Measurements from ENCODE around the gene DEFB132.
"Not testable (repeated sequence)": the region's sequence is repeated elsewhere in the genome, so short reads cannot be mapped to it uniquely, and the experiment has no call there.

Gene DEFB132, protein sequence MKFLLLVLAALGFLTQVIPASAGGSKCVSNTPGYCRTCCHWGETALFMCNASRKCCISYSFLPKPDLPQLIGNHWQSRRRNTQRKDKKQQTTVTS

DNA sequence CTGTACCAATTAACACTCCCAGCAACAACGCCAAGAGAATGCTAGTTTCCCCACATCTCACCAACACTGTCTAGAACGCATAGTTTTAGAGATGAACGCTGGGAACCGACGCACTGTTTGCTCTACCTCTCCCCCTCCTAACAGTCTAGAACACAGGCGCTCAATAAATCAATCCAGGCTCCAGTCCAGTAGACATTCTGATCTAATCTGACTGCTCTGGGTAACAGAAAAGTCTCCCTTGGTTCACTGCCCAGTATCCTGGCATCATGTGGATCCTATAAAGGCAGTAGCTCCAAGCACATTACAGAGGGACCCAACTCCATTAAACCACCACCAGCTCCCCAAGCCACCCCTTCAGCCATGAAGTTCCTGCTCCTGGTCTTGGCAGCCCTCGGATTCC lies at the start of gene DEFB132:
Gene DEFB132, plus strand, starts transcription at position 306 of the 400 bp plus-strand sequence. Its CDS starts 55 bp downstream, at position 361.
- H3K4me1 ChIP-seq (ENCODE audit: control insufficient read depth, insufficient read depth, low read length): no peaks in the 10 kb centered on the region
- no peaks in the 10 kb centered on the region for H3K36me3 ChIP-seq (ENCODE audit: control insufficient read depth, insufficient read depth, low read length)
- H3K9ac ChIP-seq (ENCODE audit: low read depth, low read length): no peak within 1 kb of the TSS
- H3K27ac ChIP-seq (ENCODE audit: low read depth, low read length): no peak within 1 kb of the TSS
- H3K4me3 ChIP-seq (ENCODE audit: low read depth, low read length): no peak within 1 kb of the TSS
- peaks cover 84% of the 10 kb centered on the region for H3K27me3 ChIP-seq (ENCODE audit: control insufficient read depth, insufficient read depth, low read length)
- no peaks in the 10 kb centered on the region for H3K9me3 ChIP-seq (ENCODE audit: control insufficient read depth, insufficient read depth, low read length)

DNA sequence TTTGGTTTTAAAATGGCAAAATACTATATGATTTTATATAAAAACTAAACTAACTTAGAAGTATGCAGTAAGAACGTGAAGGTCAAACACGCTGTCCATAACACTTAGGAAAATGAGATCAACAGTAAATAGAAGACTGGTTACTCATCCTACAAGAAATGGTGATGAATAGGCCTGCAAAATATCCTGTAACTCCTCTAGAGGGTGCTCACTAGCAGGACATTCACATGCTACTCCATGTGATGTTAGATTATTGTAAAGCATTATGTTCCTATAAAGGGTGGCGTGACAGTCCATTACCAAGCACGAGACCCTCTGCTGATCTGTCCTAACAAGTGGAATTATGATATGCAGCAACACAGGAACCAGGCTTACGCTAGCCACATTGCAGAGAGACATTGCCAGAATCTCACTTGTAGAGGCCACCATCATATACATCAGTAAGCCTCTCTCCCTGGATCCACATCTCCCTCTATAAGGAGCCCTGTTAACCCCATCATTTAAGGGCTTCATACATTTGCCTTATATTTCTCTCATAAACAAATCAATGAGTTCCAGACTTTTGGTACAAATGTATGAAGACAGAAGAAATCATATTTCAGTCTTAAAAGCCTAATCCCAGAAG lies 48.5 kb upstream of the DEFB132 start:
- H3K27ac ChIP-seq (ENCODE audit: low read depth, low read length): no peak overlapping the region
- no peaks in the 10 kb centered on the region for H3K9me3 ChIP-seq (ENCODE audit: control insufficient read depth, insufficient read depth, low read length)
- peaks cover 39% of the 10 kb centered on the region for H3K27me3 ChIP-seq (ENCODE audit: control insufficient read depth, insufficient read depth, low read length)
- no peaks in the 10 kb centered on the region for H3K36me3 ChIP-seq (ENCODE audit: control insufficient read depth, insufficient read depth, low read length)
- no peak overlapping the region for H3K4me3 ChIP-seq (ENCODE audit: low read depth, low read length)
- no peaks in the 10 kb centered on the region for H3K4me1 ChIP-seq (ENCODE audit: control insufficient read depth, insufficient read depth, low read length)
- no peak overlapping the region for H3K9ac ChIP-seq (ENCODE audit: low read depth, low read length)

DNA sequence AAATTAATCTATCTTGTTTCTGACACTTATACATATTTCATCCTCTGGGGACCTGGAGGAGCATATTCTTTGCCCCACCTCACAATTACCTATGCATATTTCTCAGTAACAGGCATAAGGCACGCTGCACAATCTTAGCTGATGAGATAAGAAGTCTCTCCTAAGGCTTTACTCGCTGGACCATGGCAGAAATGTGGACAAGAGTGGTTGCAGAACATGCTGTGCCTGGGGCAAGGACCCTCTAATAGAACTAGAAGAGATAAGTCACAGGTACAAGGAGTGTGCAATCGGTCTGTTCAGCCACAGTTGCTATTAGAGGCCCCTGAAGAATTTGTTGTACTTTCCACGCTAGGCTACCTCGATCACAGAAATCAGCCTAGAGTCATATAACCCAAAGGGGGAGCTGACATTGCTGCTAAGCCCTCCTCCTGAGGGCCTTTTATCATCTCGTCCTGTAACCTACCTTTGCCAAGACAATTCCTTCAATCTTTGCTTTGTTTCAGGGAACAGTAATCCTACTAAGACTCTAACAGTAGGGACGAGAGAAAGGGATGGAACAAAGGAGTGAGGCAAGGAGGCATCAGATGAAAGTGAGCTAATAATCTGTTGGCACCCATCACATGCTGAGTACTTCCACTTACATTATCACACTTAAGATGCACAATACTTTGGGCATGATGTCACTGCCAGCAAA lies 46.6 kb upstream of the DEFB132 start:
- Histone ChIP-seq H3K4me3 (ENCODE audit: low read depth, low read length) (no peak overlapping the region), H3K36me3 (ENCODE audit: control insufficient read depth, insufficient read depth, low read length) (no peaks in the 10 kb centered on the region), H3K27me3 (ENCODE audit: control insufficient read depth, insufficient read depth, low read length) (peaks cover 39% of the 10 kb centered on the region), H3K9me3 (ENCODE audit: control insufficient read depth, insufficient read depth, low read length) (no peaks in the 10 kb centered on the region), H3K9ac (ENCODE audit: low read depth, low read length) (no peak overlapping the region), H3K27ac (ENCODE audit: low read depth, low read length) (no peak overlapping the region), H3K4me1 (ENCODE audit: control insufficient read depth, insufficient read depth, low read length) (no peaks in the 10 kb centered on the region)

DNA sequence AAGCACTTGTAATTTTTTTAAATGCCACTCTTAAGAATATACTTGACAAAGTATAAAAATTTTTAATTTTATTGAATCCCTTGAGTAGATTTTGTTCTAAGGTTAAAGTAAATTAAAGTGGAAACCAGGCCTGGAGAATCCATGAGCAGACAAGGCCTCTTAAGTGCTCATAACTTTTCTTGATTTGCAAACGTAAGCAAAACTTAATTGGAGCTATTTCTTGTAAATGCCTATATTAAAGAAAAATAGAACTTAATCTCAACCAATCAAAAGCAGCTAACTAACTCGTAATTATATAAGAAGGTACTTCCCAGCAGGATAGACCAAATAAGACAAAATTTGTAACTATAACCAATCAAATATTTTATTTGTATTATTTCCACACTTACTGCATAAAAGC lies 43.1 kb upstream of the DEFB132 start:
- no peak overlapping the region for H3K9ac ChIP-seq (ENCODE audit: low read depth, low read length)
- H3K4me3 ChIP-seq (ENCODE audit: low read depth, low read length): no peak overlapping the region
- peaks cover 38% of the 10 kb centered on the region for H3K27me3 ChIP-seq (ENCODE audit: control insufficient read depth, insufficient read depth, low read length)
- H3K4me1 ChIP-seq (ENCODE audit: control insufficient read depth, insufficient read depth, low read length): no peaks in the 10 kb centered on the region
- no peaks in the 10 kb centered on the region for H3K9me3 ChIP-seq (ENCODE audit: control insufficient read depth, insufficient read depth, low read length)
- no peak overlapping the region for H3K27ac ChIP-seq (ENCODE audit: low read depth, low read length)
- no peaks in the 10 kb centered on the region for H3K36me3 ChIP-seq (ENCODE audit: control insufficient read depth, insufficient read depth, low read length)

DNA sequence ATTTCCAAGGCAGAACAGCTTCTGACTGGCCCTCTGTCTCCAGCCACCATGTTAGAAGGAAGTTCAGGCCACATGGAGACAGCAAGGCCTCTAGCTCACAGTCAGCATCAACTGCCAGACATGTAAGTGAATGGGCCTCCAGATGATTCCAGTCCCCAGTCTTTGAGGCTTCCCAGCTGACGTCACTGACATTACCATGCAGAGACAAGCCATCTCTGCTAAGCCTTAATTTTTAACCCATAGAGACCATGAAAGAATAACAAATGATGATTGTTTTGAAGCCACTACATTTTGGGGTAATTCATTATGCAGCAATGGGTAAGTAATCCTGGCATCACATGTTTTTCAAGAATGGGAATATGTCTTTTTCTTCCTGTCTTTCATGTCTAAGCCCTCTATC lies 41.7 kb upstream of the DEFB132 start:
- Histone ChIP-seq H3K27me3 (ENCODE audit: control insufficient read depth, insufficient read depth, low read length) (peaks cover 32% of the 10 kb centered on the region), H3K4me3 (ENCODE audit: low read depth, low read length) (no peak overlapping the region), H3K27ac (ENCODE audit: low read depth, low read length) (no peak overlapping the region), H3K9ac (ENCODE audit: low read depth, low read length) (no peak overlapping the region), H3K36me3 (ENCODE audit: control insufficient read depth, insufficient read depth, low read length) (no peaks in the 10 kb centered on the region), H3K4me1 (ENCODE audit: control insufficient read depth, insufficient read depth, low read length) (no peaks in the 10 kb centered on the region), H3K9me3 (ENCODE audit: control insufficient read depth, insufficient read depth, low read length) (no peaks in the 10 kb centered on the region)

DNA sequence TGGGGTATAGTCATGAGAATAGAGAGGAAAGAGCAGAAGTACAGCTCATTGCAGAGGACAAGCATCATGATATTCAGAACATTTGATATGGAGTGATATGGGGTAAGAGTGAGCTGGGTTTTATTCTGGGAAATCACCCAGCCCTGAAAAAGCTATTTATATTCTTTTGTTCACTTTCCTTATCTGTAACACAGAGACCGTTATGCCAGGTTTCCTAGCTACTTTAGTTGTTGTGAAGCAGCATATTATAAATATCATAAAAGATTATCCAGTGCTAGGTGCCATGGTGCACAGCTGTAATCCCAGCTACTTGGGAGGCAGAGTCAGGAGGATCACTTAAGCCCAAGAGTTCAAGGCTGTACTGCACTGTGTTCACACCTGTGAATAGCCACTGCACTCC lies 40.3 kb upstream of the DEFB132 start:
- H3K27me3 ChIP-seq (ENCODE audit: control insufficient read depth, insufficient read depth, low read length): peaks cover 26% of the 10 kb centered on the region
- no peak overlapping the region for H3K27ac ChIP-seq (ENCODE audit: low read depth, low read length)
- no peaks in the 10 kb centered on the region for H3K36me3 ChIP-seq (ENCODE audit: control insufficient read depth, insufficient read depth, low read length)
- H3K4me3 ChIP-seq (ENCODE audit: low read depth, low read length): no peak overlapping the region
- no peak overlapping the region for H3K9ac ChIP-seq (ENCODE audit: low read depth, low read length)
- H3K9me3 ChIP-seq (ENCODE audit: control insufficient read depth, insufficient read depth, low read length): no peaks in the 10 kb centered on the region
- no peaks in the 10 kb centered on the region for H3K4me1 ChIP-seq (ENCODE audit: control insufficient read depth, insufficient read depth, low read length)

DNA sequence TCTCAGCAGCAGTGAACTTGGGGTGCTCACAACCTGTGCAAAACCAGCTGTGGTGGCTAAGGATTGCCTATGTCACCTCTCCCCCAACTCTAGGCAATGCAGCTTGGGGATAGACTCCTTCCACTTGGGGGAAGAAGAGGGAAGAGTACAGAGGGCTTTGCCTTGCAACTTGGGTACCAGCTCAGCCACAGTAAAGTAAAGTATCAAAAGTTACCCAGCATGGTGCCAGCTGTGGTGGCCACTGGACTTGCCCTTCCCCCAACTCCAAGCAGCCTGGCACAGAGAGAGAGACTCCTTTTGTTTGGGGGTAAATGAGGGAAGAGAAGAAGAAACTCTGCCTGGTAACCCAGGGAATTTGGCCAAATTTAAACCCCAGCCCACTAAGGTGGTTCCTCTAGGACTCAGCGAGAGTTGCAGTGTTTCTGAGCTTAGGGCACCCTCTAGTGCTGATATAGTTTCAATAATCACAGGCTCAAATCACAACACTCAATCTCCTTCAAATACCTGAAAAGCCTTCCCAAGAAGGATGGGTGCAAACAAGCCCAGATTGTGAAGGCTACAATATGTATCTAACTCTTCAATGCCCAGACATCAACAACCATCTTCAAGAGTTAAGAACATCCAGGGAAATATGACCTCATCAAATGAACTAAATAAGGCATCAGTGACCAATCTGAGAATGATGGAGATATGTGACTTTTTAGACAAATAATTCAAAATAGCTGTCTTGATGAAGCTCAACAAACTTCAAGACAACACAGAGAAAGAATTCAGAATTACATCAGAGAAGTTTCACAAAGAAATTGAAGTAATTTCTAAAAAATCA lies 38.0 kb upstream of the DEFB132 start:
- H3K36me3 ChIP-seq (ENCODE audit: control insufficient read depth, insufficient read depth, low read length): no peaks in the 10 kb centered on the region
- no peak overlapping the region for H3K27ac ChIP-seq (ENCODE audit: low read depth, low read length)
- no peaks in the 10 kb centered on the region for H3K9me3 ChIP-seq (ENCODE audit: control insufficient read depth, insufficient read depth, low read length)
- peaks cover 16% of the 10 kb centered on the region; the same call in 1 of the 2 replicates for H3K27me3 ChIP-seq (ENCODE audit: control insufficient read depth, insufficient read depth, low read length)
- no peak overlapping the region for H3K9ac ChIP-seq (ENCODE audit: low read depth, low read length)
- H3K4me3 ChIP-seq (ENCODE audit: low read depth, low read length): no peak overlapping the region
- H3K4me1 ChIP-seq (ENCODE audit: control insufficient read depth, insufficient read depth, low read length): no peaks in the 10 kb centered on the region

DNA sequence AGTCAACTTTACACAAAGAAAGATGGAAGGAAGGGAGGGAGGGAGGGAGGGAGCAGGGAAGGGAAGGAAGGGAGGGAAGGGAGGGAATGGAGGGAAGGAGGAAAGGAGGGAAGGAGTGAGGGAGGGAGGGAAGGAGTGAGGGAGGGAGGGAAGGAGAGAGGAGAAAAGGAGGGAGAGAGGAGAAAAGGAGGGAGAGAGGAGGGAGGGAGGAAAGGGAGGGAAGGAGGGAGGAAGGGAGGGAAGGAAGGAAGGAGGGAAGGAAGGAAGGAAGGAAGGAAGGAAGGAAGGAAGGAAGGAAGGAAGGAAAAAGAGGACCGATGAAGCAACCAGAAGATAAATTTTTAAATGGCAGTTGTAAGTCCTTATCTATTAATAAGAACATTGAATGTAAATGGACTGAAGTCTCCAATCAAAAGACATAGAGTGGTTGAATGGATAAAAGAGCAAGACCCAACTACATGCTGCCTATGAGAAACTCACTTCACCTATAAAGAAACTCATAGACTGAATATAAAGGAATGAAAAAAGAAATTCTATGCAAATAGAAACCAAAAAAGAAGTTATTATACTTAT lies 36.2 kb upstream of the DEFB132 start:
- Histone ChIP-seq H3K27me3 (ENCODE audit: control insufficient read depth, insufficient read depth, low read length) (peaks cover 16% of the 10 kb centered on the region; the same call in 1 of the 2 replicates), H3K9me3 (ENCODE audit: control insufficient read depth, insufficient read depth, low read length) (peaks cover 2% of the 10 kb centered on the region; the same call in 1 of the 2 replicates), H3K36me3 (ENCODE audit: control insufficient read depth, insufficient read depth, low read length) (no peaks in the 10 kb centered on the region), H3K4me3 (ENCODE audit: low read depth, low read length) (no peak overlapping the region), H3K9ac (ENCODE audit: low read depth, low read length) (no peak overlapping the region), H3K4me1 (ENCODE audit: control insufficient read depth, insufficient read depth, low read length) (no peaks in the 10 kb centered on the region), H3K27ac (ENCODE audit: low read depth, low read length) (no peak overlapping the region)

DNA sequence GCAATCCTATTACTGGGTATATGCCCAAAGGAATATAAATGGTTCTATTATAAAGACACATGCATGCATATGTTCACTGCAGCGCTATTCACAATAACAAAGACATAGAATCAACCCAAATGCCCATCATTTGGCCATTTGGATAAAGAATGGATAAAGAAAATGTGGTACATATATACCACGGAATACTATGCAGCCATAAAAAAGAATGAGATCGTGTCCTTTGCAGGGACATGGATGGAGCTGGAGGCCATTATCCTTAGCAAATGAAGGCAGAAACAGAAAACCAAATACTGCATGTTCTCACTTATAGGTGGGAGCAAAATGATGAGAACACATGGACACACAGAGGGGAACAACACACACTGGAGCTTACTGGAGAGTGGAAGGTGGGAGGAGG lies 31.6 kb upstream of the DEFB132 start:
- H3K27ac ChIP-seq (ENCODE audit: low read depth, low read length); H3K4me1 ChIP-seq (ENCODE audit: control insufficient read depth, insufficient read depth, low read length); H3K9me3 ChIP-seq (ENCODE audit: control insufficient read depth, insufficient read depth, low read length); H3K9ac ChIP-seq (ENCODE audit: low read depth, low read length); H3K4me3 ChIP-seq (ENCODE audit: low read depth, low read length); H3K36me3 ChIP-seq (ENCODE audit: control insufficient read depth, insufficient read depth, low read length): not testable (repeated sequence)
- H3K27me3 ChIP-seq (ENCODE audit: control insufficient read depth, insufficient read depth, low read length): peaks cover 16% of the 10 kb centered on the region; the same call in 1 of the 2 replicates

DNA sequence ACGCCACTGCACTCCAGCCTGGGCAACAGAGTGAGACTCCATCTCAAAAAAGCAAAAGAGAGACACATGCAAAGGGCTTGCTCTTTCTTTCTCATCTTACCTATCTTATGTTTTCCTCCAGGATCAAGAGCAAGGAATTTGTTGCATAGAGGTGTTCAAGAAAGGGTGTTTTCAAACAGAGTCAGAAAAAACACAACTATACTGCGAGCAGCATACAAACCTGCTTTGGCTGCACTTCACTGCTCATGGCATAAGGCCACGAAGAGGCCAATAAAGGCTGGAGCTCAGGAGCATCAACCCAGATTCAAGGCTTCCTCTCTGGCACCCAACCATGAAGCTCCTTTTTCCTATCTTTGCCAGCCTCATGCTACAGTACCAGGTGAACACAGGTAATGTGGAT lies 30.6 kb upstream of the DEFB132 start, which contains the start of gene DEFB129:
Gene DEFB129, plus strand, starts transcription at position 301 of the 400 bp plus-strand sequence. Its CDS starts 31 bp downstream, at position 332.
- H3K9ac ChIP-seq (ENCODE audit: low read depth, low read length): no peak within 1 kb of the TSS
- peaks cover 13% of the 10 kb centered on the region; the same call in 1 of the 2 replicates for H3K27me3 ChIP-seq (ENCODE audit: control insufficient read depth, insufficient read depth, low read length)
- H3K4me3 ChIP-seq (ENCODE audit: low read depth, low read length): no peak within 1 kb of the TSS
- H3K27ac ChIP-seq (ENCODE audit: low read depth, low read length): no peak within 1 kb of the TSS
- no peaks in the 10 kb centered on the region for H3K4me1 ChIP-seq (ENCODE audit: control insufficient read depth, insufficient read depth, low read length)
- H3K36me3 ChIP-seq (ENCODE audit: control insufficient read depth, insufficient read depth, low read length): no peaks in the 10 kb centered on the region
- peaks cover 3% of the 10 kb centered on the region for H3K9me3 ChIP-seq (ENCODE audit: control insufficient read depth, insufficient read depth, low read length)
